Brain pericyte (primary cell): Measurements from ENCODE around the gene BRAF.
"Not testable (repeated sequence)": the region's sequence is repeated elsewhere in the genome, so short reads cannot be mapped to it uniquely, and the experiment has no call there.

ENCODE experiments used
- DNase-seq: peaks from one replicate; pipeline ENCODE4 v3.0.0-alpha.2; 2012; ENCODE audit warnings: low read depth, low spot score

BRAF gene

GRCh38 chr7:140771826-140772225 lies 152.9 kb downstream of the BRAF start:
- no peak for DNase-seq

GRCh38 chr7:140769852-140770251 lies 154.9 kb downstream of the BRAF start:
- DNase-seq, result no peak

GRCh38 chr7:140767418-140767817 lies 157.3 kb downstream of the BRAF start:
- no peak for DNase-seq

- DNase-seq, result not testable (repeated sequence)
These were observed 159.3 kb downstream of the BRAF start for GRCh38 chr7:140765441-140765840.

- not testable (repeated sequence) for DNase-seq
These were observed 161.6 kb downstream of the BRAF start for GRCh38 chr7:140763166-140763565.

GRCh38 chr7:140761375-140761774 lies 163.4 kb downstream of the BRAF start:
- DNase-seq, result not testable (repeated sequence)

- DNase-seq, result no peak
These were observed 170.2 kb downstream of the BRAF start for GRCh38 chr7:140754506-140754905.

GRCh38 chr7:140752533-140752932 lies 172.2 kb downstream of the BRAF start:
- DNase-seq, result no peak

- no peak for DNase-seq
These were observed 178.0 kb downstream of the BRAF start for GRCh38 chr7:140746751-140747150.

GRCh38 chr7:140745266-140746058 lies 179.3 kb downstream of the BRAF start:
- no peak for DNase-seq

- no peak for DNase-seq
These were observed 180.7 kb downstream of the BRAF start for GRCh38 chr7:140744005-140744404.

GRCh38 chr7:140743255-140743654 lies 181.5 kb downstream of the BRAF start:
- not testable (repeated sequence) for DNase-seq

GRCh38 chr7:140738280-140738679 lies 186.4 kb downstream of the BRAF start:
- DNase-seq, result no peak

GRCh38 chr7:140734729-140735128 lies 190.0 kb downstream of the BRAF start:
- no peak for DNase-seq

- DNase-seq, result no peak
These were observed 190.6 kb downstream of the BRAF start for GRCh38 chr7:140734096-140734495.

- no peak for DNase-seq
These were observed 192.3 kb downstream of the BRAF start for GRCh38 chr7:140732416-140732815.

GRCh38 chr7:140726281-140726680 lies 198.4 kb downstream of the BRAF start:
- DNase-seq, result no peak

- no peak for DNase-seq
These were observed 200.0 kb downstream of the BRAF start for GRCh38 chr7:140724706-140725105.

- no peak for DNase-seq
These were observed 201.2 kb downstream of the BRAF start for GRCh38 chr7:140723574-140723973.

GRCh38 chr7:140723006-140723405 lies 201.7 kb downstream of the BRAF start:
- DNase-seq, result no peak

- no peak for DNase-seq
These were observed 202.5 kb downstream of the BRAF start for GRCh38 chr7:140722254-140722653.

GRCh38 chr7:140719721-140720120 lies 205.0 kb downstream of the BRAF start:
- DNase-seq, result no peak

GRCh38 chr7:140714331-140715040 lies 210.2 kb downstream of the BRAF start:
- DNase-seq, result no peak
